Measurements from ENCODE around the gene FOXP1.

The FOXP1 gene

GRCh38 chr3:71088742-71089141, 494.8 kb downstream of the FOXP1 start:
- no peak for DNase-seq

GRCh38 chr3:71088019-71088708, 495.4 kb downstream of the FOXP1 start:
- DNase-seq = peak in 1 of 3 experiments; percentile 12

- no peak for DNase-seq
Measured at GRCh38 chr3:71087143-71088018, 496.1 kb downstream of the FOXP1 start.

- no peak for DNase-seq
Measured at GRCh38 chr3:71086777-71087142, 496.8 kb downstream of the FOXP1 start.

- DNase-seq = no peak
Measured at GRCh38 chr3:71083726-71084131, 499.8 kb downstream of the FOXP1 start.

- DNase-seq = no peak
Measured at GRCh38 chr3:71082833-71083232, 500.7 kb downstream of the FOXP1 start.

- peak in 1 of 3 experiments; percentile 16 for DNase-seq
Measured at GRCh38 chr3:71080517-71081083, 502.9 kb downstream of the FOXP1 start.

GRCh38 chr3:71078723-71079525, 504.6 kb downstream of the FOXP1 start:
- DNase-seq = no peak

GRCh38 chr3:71078199-71078598, 505.3 kb downstream of the FOXP1 start:
- no peak for DNase-seq

GRCh38 chr3:71077070-71077469, 506.5 kb downstream of the FOXP1 start:
- no peak for DNase-seq

GRCh38 chr3:71076361-71077002, 507.0 kb downstream of the FOXP1 start:
- no peak for DNase-seq

- no peak for DNase-seq
Measured at GRCh38 chr3:71075494-71075893, 508.0 kb downstream of the FOXP1 start.

GRCh38 chr3:71074423-71074822, 509.1 kb downstream of the FOXP1 start:
- DNase-seq = no peak

- no peak for DNase-seq
Measured at GRCh38 chr3:71072986-71073385, 510.5 kb downstream of the FOXP1 start.

- no peak for DNase-seq
Measured at GRCh38 chr3:71072287-71072686, 511.2 kb downstream of the FOXP1 start.

- peak in 1 of 3 experiments; percentile 12 for DNase-seq
Measured at GRCh38 chr3:71070497-71071463, 512.7 kb downstream of the FOXP1 start.

GRCh38 chr3:71069797-71070196, 513.7 kb downstream of the FOXP1 start:
- peak; percentile 9 to 42 (median 14) for DNase-seq

GRCh38 chr3:71067977-71068654, 515.4 kb downstream of the FOXP1 start:
- DNase-seq = peak in 1 of 3 experiments; percentile 4

GRCh38 chr3:71066849-71067261, 516.7 kb downstream of the FOXP1 start:
- DNase-seq = peak in 1 of 3 experiments; percentile 48

- peak in 1 of 3 experiments; percentile 42 for DNase-seq
Measured at GRCh38 chr3:71066356-71066755, 517.2 kb downstream of the FOXP1 start.

GRCh38 chr3:71065764-71066013, 517.8 kb downstream of the FOXP1 start:
- no peak for DNase-seq
